ENCODE results near the gene ADD2. TPM values are rescaled to one million over a fixed set of nuclear protein-coding genes. Genes with fewer than 3 reads are reported as not detected.

The ADD2 gene
- total RNA-seq, 1 experiment from 2014 or later, result 24.3 TPM

GRCh38 chr2:70703900-70704549 is 64.0 kb downstream of the ADD2 start:
- DNase-seq (ENCODE audit: low spot score), result peak; percentile 18

- DNase-seq (ENCODE audit: low spot score), result no peak
These were observed 65.1 kb downstream of the ADD2 start for GRCh38 chr2:70702711-70703395.

- no peak for DNase-seq (ENCODE audit: low spot score)
These were observed 69.2 kb downstream of the ADD2 start for GRCh38 chr2:70698847-70699246.

GRCh38 chr2:70697603-70698383 is 70.2 kb downstream of the ADD2 start:
- no peak for DNase-seq (ENCODE audit: low spot score)

GRCh38 chr2:70696142-70696541 is 71.9 kb downstream of the ADD2 start:
- DNase-seq (ENCODE audit: low spot score), result no peak

GRCh38 chr2:70692256-70692655 is 75.7 kb downstream of the ADD2 start:
- DNase-seq (ENCODE audit: low spot score), result no peak

- no peak for DNase-seq (ENCODE audit: low spot score)
These were observed 76.4 kb downstream of the ADD2 start for GRCh38 chr2:70691497-70692140.

- no peak for DNase-seq (ENCODE audit: low spot score)
These were observed 77.2 kb downstream of the ADD2 start for GRCh38 chr2:70690846-70691245.

- no peak for DNase-seq (ENCODE audit: low spot score)
These were observed 79.6 kb downstream of the ADD2 start for GRCh38 chr2:70688427-70688826.

- no peak for DNase-seq (ENCODE audit: low spot score)
These were observed 80.6 kb downstream of the ADD2 start for GRCh38 chr2:70687461-70687795.

GRCh38 chr2:70686577-70687460 is 81.2 kb downstream of the ADD2 start:
- DNase-seq (ENCODE audit: low spot score), result peak; percentile 92

- no peak for DNase-seq (ENCODE audit: low spot score)
These were observed 82.2 kb downstream of the ADD2 start for GRCh38 chr2:70685771-70686171.

GRCh38 chr2:70684846-70685622 is 83.0 kb downstream of the ADD2 start:
- no peak for DNase-seq (ENCODE audit: low spot score)

GRCh38 chr2:70683455-70683854 is 84.5 kb downstream of the ADD2 start:
- DNase-seq (ENCODE audit: low spot score), result no peak

- no peak for DNase-seq (ENCODE audit: low spot score)
These were observed 87.3 kb downstream of the ADD2 start for GRCh38 chr2:70680735-70681134.

GRCh38 chr2:70679259-70679658 is 88.7 kb downstream of the ADD2 start:
- DNase-seq (ENCODE audit: low spot score), result no peak

GRCh38 chr2:70678576-70679143 is 89.3 kb downstream of the ADD2 start:
- no peak for DNase-seq (ENCODE audit: low spot score)

- no peak for DNase-seq (ENCODE audit: low spot score)
These were observed 91.5 kb downstream of the ADD2 start for GRCh38 chr2:70676301-70677035.

- no peak for DNase-seq (ENCODE audit: low spot score)
These were observed 92.1 kb downstream of the ADD2 start for GRCh38 chr2:70675862-70676261.

All from H4 (cell line).